Gastrocnemius medialis (tissue), 4 donors: ENCODE measurements around the gene CEP112.

Source experiments
- POLR2A ChIP-seq, 2 donors: fragments of 450-650 bp; IDR thresholded peaks; one replicate each; pipeline ENCODE4 v1.6.1; 2017; ENCODE audit warnings: antibody characterized with exemption in 2 of 2, mild to moderate bottlenecking in 2 of 2, moderate library complexity in 2 of 2
- TF ChIP-seq, protein P1 (sequence below), 5 experiments: fragments of 450-650 bp in 3 of 5; fragments of 200-600 bp in 2 of 5; sonication (generic) in 2 of 5; IDR thresholded peaks in 4 of 5; conservative IDR thresholded peaks in 1 of 5; 1 replicate in 4 of 5; 2 replicates in 1 of 5; pipeline ENCODE4 v1.5.1; 2016 to 2019; ENCODE audit warnings: antibody characterized with exemption in 5 of 5, mild to moderate bottlenecking in 3 of 5, moderate library complexity in 3 of 5

DNA sequence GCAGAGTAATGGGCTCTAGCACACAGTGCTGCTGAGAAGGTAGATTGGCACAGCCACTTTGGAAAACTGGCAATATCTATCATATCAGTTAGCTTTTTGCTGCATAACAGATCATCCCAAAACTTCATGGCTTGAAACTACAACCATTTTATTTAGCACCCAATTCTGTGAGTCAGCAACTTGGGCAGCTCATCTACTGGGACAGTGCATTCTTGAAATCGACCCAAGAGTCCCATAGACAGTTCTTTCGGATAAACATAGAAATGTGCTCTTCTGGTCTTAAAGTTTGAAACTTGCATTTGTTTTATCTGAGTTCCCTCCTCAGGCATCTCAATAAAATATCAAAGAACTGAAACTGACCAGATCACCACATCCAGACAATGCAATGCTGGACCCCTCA lies 76.7 kb downstream of the CEP112 start:
- TF ChIP-seq, protein P1, sequence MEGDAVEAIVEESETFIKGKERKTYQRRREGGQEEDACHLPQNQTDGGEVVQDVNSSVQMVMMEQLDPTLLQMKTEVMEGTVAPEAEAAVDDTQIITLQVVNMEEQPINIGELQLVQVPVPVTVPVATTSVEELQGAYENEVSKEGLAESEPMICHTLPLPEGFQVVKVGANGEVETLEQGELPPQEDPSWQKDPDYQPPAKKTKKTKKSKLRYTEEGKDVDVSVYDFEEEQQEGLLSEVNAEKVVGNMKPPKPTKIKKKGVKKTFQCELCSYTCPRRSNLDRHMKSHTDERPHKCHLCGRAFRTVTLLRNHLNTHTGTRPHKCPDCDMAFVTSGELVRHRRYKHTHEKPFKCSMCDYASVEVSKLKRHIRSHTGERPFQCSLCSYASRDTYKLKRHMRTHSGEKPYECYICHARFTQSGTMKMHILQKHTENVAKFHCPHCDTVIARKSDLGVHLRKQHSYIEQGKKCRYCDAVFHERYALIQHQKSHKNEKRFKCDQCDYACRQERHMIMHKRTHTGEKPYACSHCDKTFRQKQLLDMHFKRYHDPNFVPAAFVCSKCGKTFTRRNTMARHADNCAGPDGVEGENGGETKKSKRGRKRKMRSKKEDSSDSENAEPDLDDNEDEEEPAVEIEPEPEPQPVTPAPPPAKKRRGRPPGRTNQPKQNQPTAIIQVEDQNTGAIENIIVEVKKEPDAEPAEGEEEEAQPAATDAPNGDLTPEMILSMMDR (IDR thresholded peaks at IDR 0.05 in 4 of 5, conservative IDR thresholded peaks at IDR 0.05 in 1 of 5) = no peak
- no peak for TF ChIP-seq POLR2A (IDR thresholded peaks at IDR 0.05)
